Gastrocnemius medialis (tissue), 4 donors: ENCODE results near the gene NAV1. TPM values are rescaled to one million over a fixed set of nuclear protein-coding genes. Genes with fewer than 3 reads are reported as not detected.

Source experiments
- ATAC-seq, 2 donors: fragments of 150-250 bp; one replicate each; pipeline ENCODE4 v1.9.1; 2016
- DNase-seq, 2 donors: peaks; one replicate each; pipeline ENCODE4 v3.0.0-alpha.2; 2019
- H3K27ac ChIP-seq, 4 donors: fragments of 200-600 bp; sonication (generic); 1 replicate in 1 of 4; 2 replicates in 3 of 4; pipeline ENCODE4 v1.5.1; 2016 to 2018; ENCODE audit warnings: mild to moderate bottlenecking in 2 of 4, moderate library complexity in 1 of 4
- H3K27me3 ChIP-seq, 3 donors: fragments of 200-600 bp; sonication (generic) in 2 of 3; 1 replicate in 1 of 3; 2 replicates in 2 of 3; pipeline versions ENCODE4 v1.5.1 to v1.6.0; 2016 to 2019; ENCODE audit warnings: mild to moderate bottlenecking in 1 of 3, moderate library complexity in 1 of 3
- H3K36me3 ChIP-seq, 2 donors: fragments of 200-600 bp; sonication (generic) in 1 of 2; one replicate each; pipeline ENCODE4 v1.5.1; 2017 to 2018
- H3K4me1 ChIP-seq, 2 donors: fragments of 200-600 bp; sonication (generic) in 1 of 2; one replicate each; pipeline ENCODE4 v1.5.1; 2016 to 2017; ENCODE audit warnings: mild to moderate bottlenecking in 2 of 2
- H3K4me3 ChIP-seq, 4 donors: fragments of 200-600 bp; sonication (generic) in 3 of 4; 1 replicate in 1 of 4; 2 replicates in 3 of 4; pipeline ENCODE4 v1.5.1; 2016 to 2019; ENCODE audit warnings: mild to moderate bottlenecking in 2 of 4
- H3K9me3 ChIP-seq, 3 donors: fragments of 200-600 bp; sonication (generic) in 2 of 3; 1 replicate in 1 of 3; 2 replicates in 2 of 3; pipeline ENCODE4 v1.5.1; 2016 to 2019
- CTCF ChIP-seq, 5 experiments: fragments of 450-650 bp in 3 of 5; fragments of 200-600 bp in 2 of 5; sonication (generic) in 2 of 5; IDR thresholded peaks in 4 of 5; conservative IDR thresholded peaks in 1 of 5; 1 replicate in 4 of 5; 2 replicates in 1 of 5; pipeline ENCODE4 v1.5.1; 2016 to 2019; ENCODE audit warnings: antibody characterized with exemption in 5 of 5, mild to moderate bottlenecking in 3 of 5, moderate library complexity in 3 of 5
- POLR2A ChIP-seq, 2 donors: fragments of 450-650 bp; IDR thresholded peaks; one replicate each; pipeline ENCODE4 v1.6.1; 2017; ENCODE audit warnings: antibody characterized with exemption in 2 of 2, mild to moderate bottlenecking in 2 of 2, moderate library complexity in 2 of 2
- in situ Hi-C, 4 donors: fragments of 200-750 bp; cut with MboI; loops; one replicate each; pipeline versions ENCODE4 v1.15.0 to v1.8.0; 2017; ENCODE audit warnings: low sequenced_read_pairs in 4 of 4
- intact Hi-C: fragments of 100-400 bp; cut with DNase I; formaldehyde crosslinking; loops from one replicate; pipeline ENCODE4 v1.15.1; 2023; ENCODE audit warnings: low total_unique reads
- total RNA-seq, 4 donors: library from RNA; depleted of rRNA; stranded (reverse); fragments of >200 nt; gene quantifications; one replicate each; pipeline versions ENCODE4 v1.1.0 to v1.2.3, GENCODE V29; 2016

NAV1 gene
- total RNA-seq, 4 donors from 2014 or later, result 4.2 to 9.1 (median 7.1) TPM

GRCh38 chr1:201551096-201551495 lies 12.2 kb downstream of the NAV1 start:
- intact Hi-C loops (no loop called here), in situ Hi-C loops (no loop called here)
- ATAC-seq, result no peak
- Histone ChIP-seq H3K9me3 (no peaks in the 10 kb centered on the region), H3K27ac (no peak overlapping the region), H3K4me3 (no peak overlapping the region), H3K27me3 (no peaks in the 10 kb centered on the region), H3K36me3 (no peaks in the 10 kb centered on the region), H3K4me1 (peaks cover 4 to 5% of the 10 kb centered on the region in 2 donors)
- no peak for TF ChIP-seq CTCF (IDR thresholded peaks at IDR 0.05 in 4 of 5, conservative IDR thresholded peaks at IDR 0.05 in 1 of 5)
- TF ChIP-seq POLR2A (IDR thresholded peaks at IDR 0.05), result no peak
- no peak for DNase-seq

DNA sequence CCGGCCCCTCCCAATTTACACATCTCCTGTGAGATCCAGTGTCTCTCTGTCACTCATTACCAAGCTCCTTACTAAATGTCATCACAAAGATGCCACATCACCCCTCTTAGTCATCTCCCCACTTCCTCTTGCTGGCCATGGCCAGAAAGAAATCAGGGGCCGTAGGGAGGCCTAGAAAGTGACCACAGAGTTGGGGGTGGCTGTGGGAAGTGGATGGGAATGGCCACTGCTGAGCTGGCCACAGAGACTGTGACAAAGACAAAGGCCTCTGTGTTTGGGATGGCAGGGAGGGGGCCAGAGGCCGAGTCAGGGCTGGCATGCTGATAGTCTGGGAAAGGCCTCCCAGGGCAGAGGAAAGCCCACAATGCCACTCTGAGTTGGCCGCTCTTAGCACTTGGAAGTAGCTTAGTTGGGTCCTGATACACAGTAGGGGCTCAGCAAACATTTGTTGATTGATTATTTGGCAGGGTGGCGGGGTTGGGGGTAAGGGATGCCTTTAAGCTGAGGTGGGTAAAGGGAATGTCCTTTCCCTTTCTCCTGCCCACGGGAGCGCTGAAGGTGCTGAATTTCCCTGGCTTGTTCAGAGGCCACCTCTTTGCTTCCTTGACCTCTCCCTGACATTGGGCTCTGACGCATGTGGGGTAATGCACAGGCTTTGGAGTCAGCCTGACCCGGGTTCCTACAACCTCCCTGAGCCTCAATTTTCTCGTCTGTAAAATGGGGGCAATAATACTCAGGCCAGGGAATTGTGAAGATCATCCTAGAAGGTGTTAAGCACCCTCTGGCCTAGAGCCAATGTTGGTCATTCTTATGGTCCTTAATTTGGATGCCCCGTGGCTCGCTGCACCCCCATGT lies 13.2 kb downstream of the NAV1 start:
- Histone ChIP-seq H3K4me3 (no peak overlapping the region), H3K27ac (peak overlapping the region in 3 of 4 donors; percentile 54 to 67 (median 56)), H3K9me3 (no peaks in the 10 kb centered on the region), H3K27me3 (no peaks in the 10 kb centered on the region), H3K36me3 (no peaks in the 10 kb centered on the region), H3K4me1 (peaks cover 4 to 8% of the 10 kb centered on the region in 2 donors)
- in situ Hi-C loops (no loop called here), intact Hi-C loops (no loop called here)
- DNase-seq (no peak), ATAC-seq (no peak)
- TF ChIP-seq POLR2A (IDR thresholded peaks at IDR 0.05) (no peak), CTCF (IDR thresholded peaks at IDR 0.05 in 4 of 5, conservative IDR thresholded peaks at IDR 0.05 in 1 of 5) (no peak)

DNA sequence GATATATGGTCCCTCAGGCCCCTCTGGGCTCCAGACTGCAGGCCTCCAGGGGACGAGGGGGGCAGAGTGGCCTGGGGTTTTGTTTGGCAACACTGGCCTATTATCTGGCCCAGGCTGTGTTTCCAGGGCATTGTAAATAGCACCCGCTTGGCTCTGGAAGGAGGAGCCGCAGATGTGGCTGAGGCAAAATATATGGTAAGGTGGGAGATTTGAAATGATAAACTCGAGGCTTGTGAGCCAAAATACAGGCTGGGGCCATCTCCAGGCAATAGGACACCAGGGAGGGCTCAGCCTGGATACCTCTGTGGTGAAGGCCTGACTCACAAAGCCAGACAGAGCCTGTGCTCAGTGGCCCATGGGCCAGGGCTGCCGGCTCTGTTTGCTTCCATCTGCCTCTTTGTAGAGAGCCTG lies 14.0 kb downstream of the NAV1 start:
- H3K4me3 ChIP-seq, result no peak overlapping the region
- peak overlapping the region in 3 of 4 donors; percentile 56 to 72 (median 67) for H3K27ac ChIP-seq
- TF ChIP-seq CTCF (IDR thresholded peaks at IDR 0.05 in 4 of 5, conservative IDR thresholded peaks at IDR 0.05 in 1 of 5), result no peak
- TF ChIP-seq POLR2A (IDR thresholded peaks at IDR 0.05), result no peak
- intact Hi-C loops (no loop called here), in situ Hi-C loops (no loop called here)
- H3K4me1 ChIP-seq, result peaks cover 4 to 15% of the 10 kb centered on the region in 2 donors
- no peaks in the 10 kb centered on the region for H3K27me3 ChIP-seq
- H3K9me3 ChIP-seq, result no peaks in the 10 kb centered on the region
- no peaks in the 10 kb centered on the region for H3K36me3 ChIP-seq
- DNase-seq (no peak), ATAC-seq (no peak)

GRCh38 chr1:201553496-201554189 lies 14.7 kb downstream of the NAV1 start:
- Histone ChIP-seq H3K27ac (peak overlapping the region; percentile 28 to 72 (median 62)), H3K27me3 (no peaks in the 10 kb centered on the region), H3K36me3 (no peaks in the 10 kb centered on the region), H3K4me1 (peaks cover 4 to 15% of the 10 kb centered on the region in 2 donors), H3K4me3 (no peak overlapping the region), H3K9me3 (no peaks in the 10 kb centered on the region)
- no peak for TF ChIP-seq CTCF (IDR thresholded peaks at IDR 0.05 in 4 of 5, conservative IDR thresholded peaks at IDR 0.05 in 1 of 5)
- no peak for TF ChIP-seq POLR2A (IDR thresholded peaks at IDR 0.05)
- ATAC-seq (no peak), DNase-seq (no peak)
- intact Hi-C loops, result no loop called here
- in situ Hi-C loops, result no loop called here
